Transverse colon (tissue), 4 donors: ENCODE data around the gene PIEZO1. TPM values are rescaled to one million over a fixed set of nuclear protein-coding genes. Genes with fewer than 3 reads are reported as not detected.

Experiments
- DNase-seq: peaks from one replicate; pipeline ENCODE4 v3.0.0-alpha.2; 2019
- H3K27ac ChIP-seq, 4 donors: fragments of 200-600 bp; sonication (generic); 2 replicates each; pipeline ENCODE4 v1.5.1; 2016 to 2018; ENCODE audit warnings: inconsistent platforms in 4 of 4
- H3K27me3 ChIP-seq: fragments of 200-600 bp; sonication (generic); 2 replicates; pipeline ENCODE4 v1.5.1; 2017; ENCODE audit warnings: inconsistent platforms
- H3K36me3 ChIP-seq, 4 donors: fragments of 200-600 bp; sonication (generic); 2 replicates each; pipeline ENCODE4 v1.5.1; 2017 to 2019; ENCODE audit warnings: inconsistent platforms in 4 of 4
- H3K4me1 ChIP-seq, 4 donors: fragments of 200-600 bp; sonication (generic); 2 replicates each; pipeline ENCODE4 v1.5.1; 2017 to 2020; ENCODE audit warnings: inconsistent platforms in 4 of 4
- H3K4me3 ChIP-seq, 4 donors: fragments of 200-600 bp; sonication (generic); 1 replicate in 1 of 4; 2 replicates in 3 of 4; pipeline versions ENCODE4 v1.5.1 to v1.6.1; 2017 to 2019; ENCODE audit warnings: inconsistent platforms in 4 of 4
- H3K9me3 ChIP-seq, 2 donors: fragments of 200-600 bp; sonication (generic); 2 replicates each; pipeline ENCODE4 v1.5.1; 2017 to 2019; ENCODE audit warnings: inconsistent platforms in 2 of 2
- EP300 ChIP-seq: sonication (generic); formaldehyde crosslinking; IDR thresholded peaks from one replicate; pipeline ENCODE4 v1.6.1; 2017; ENCODE audit warnings: antibody characterized with exemption, low read depth
- POLR2A ChIP-seq: fragments of 450-650 bp; IDR thresholded peaks from one replicate; pipeline ENCODE4 v1.6.1; 2016; ENCODE audit warnings: antibody characterized with exemption, mild to moderate bottlenecking, moderate library complexity
- POLR2AphosphoS5 ChIP-seq, 3 donors: sonication (generic); formaldehyde crosslinking; IDR thresholded peaks; one replicate each; pipeline ENCODE4 v1.6.1; 2016; ENCODE audit warnings: antibody characterized with exemption in 3 of 3
- WGBS, 2 donors: methylation state at CpG; one replicate each; pipeline ENCODE4 v1.1.5; 2018; ENCODE audit warnings: low coverage in 1 of 2; 5-methylcytosine and 5-hydroxymethylcytosine counted together
- in situ Hi-C, 4 donors: fragments of 200-750 bp; cut with MboI; loops; one replicate each; pipeline versions ENCODE4 v1.15.0 to v1.15.1; 2017; ENCODE audit warnings: low sequenced_read_pairs in 3 of 4, low pct_ligation_motif_present in 1 of 4, low pct_unique_long_range_greater_than_20kb in 1 of 4
- intact Hi-C: fragments of 100-400 bp; cut with DNase I; formaldehyde crosslinking; loops from one replicate; pipeline ENCODE4 v1.15.1; 2023; ENCODE audit warnings: low total_unique reads
- total RNA-seq, 4 donors: library from RNA; depleted of rRNA; stranded (reverse); fragments of >200 nt; gene quantifications; one replicate each; pipeline ENCODE4 v1.1.0, GENCODE V29; 2016
- TF ChIP-seq, protein P1 (sequence below), 5 experiments: fragments of 200-600 bp in 3 of 5; fragments of 450-650 bp in 2 of 5; sonication (generic) in 3 of 5; IDR thresholded peaks; 1 replicate in 2 of 5; 2 replicates in 3 of 5; pipeline ENCODE4 v1.5.1; 2016 to 2017; ENCODE audit warnings: antibody characterized with exemption in 5 of 5, inconsistent platforms in 3 of 5, mild to moderate bottlenecking in 2 of 5, moderate library complexity in 1 of 5

The PIEZO1 gene
- total RNA-seq, 4 donors from 2014 or later = 133 to 546 (median 179) TPM

GRCh38 chr16:88742896-88743605, 42.0 kb downstream of the PIEZO1 start:
- Histone ChIP-seq H3K27me3 (no peaks in the 10 kb centered on the region), H3K36me3 (peaks cover 0 to 5% (median 0%) of the 10 kb centered on the region in 4 donors), H3K4me3 (no peak overlapping the region), H3K9me3 (no peaks in the 10 kb centered on the region), H3K4me1 (peaks cover 21 to 35% (median 29%) of the 10 kb centered on the region in 4 donors), H3K27ac (peak overlapping the region in 1 of 4 donors; percentile 45)
- DNase-seq = peak; percentile 44
- WGBS, 2 donors = 84% methylated on average over 9 of the region's 19 CpGs; no CpG with 5 or more reads in 1 of the 2 donors
- intact Hi-C loops (loop anchor here (5.0 kb wide), 1 partner anchor 44 kb away; the partner anchor contains the start of gene PIEZO1), in situ Hi-C loops (loop anchor here in 1 of 4 donors (25.0 kb wide), 1 partner anchor 469 kb away; the partner anchor contains the start of genes SLC22A31 and ZNF778)
- TF ChIP-seq POLR2AphosphoS5 (IDR thresholded peaks at IDR 0.05) = no peak
- TF ChIP-seq EP300 = no peak
- TF ChIP-seq POLR2A = no peak
- TF ChIP-seq, protein P1, sequence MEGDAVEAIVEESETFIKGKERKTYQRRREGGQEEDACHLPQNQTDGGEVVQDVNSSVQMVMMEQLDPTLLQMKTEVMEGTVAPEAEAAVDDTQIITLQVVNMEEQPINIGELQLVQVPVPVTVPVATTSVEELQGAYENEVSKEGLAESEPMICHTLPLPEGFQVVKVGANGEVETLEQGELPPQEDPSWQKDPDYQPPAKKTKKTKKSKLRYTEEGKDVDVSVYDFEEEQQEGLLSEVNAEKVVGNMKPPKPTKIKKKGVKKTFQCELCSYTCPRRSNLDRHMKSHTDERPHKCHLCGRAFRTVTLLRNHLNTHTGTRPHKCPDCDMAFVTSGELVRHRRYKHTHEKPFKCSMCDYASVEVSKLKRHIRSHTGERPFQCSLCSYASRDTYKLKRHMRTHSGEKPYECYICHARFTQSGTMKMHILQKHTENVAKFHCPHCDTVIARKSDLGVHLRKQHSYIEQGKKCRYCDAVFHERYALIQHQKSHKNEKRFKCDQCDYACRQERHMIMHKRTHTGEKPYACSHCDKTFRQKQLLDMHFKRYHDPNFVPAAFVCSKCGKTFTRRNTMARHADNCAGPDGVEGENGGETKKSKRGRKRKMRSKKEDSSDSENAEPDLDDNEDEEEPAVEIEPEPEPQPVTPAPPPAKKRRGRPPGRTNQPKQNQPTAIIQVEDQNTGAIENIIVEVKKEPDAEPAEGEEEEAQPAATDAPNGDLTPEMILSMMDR (IDR thresholded peaks at IDR 0.05) = no peak

DNA sequence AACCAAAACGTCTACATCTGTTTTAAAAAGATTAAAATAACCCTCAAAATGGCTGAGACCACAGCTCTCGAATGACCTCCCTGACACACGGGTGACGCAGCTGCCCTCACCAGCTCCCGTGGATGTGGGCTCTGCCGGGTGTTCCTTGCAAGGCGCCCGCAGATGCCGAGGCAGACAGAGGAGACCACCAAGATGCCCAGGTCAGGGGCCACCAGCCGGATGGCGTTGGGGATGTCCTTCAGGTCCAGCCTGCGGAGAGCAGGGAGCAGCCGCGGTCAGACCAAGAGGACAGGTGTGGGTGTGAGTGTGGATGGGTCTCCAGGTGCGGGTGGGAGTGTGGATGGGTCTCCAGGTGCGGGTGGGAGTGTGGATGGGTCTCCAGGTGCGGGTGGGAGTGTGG, 43.7 kb downstream of the PIEZO1 start:
- no peak overlapping the region for H3K4me3 ChIP-seq
- 60 to 90% methylated on average over 1 to 17 of the region's 17 CpGs for WGBS, 2 donors
- H3K36me3 ChIP-seq = peaks cover 0 to 5% (median 0%) of the 10 kb centered on the region in 4 donors
- intact Hi-C loops = loop anchor here (5.0 kb wide), 1 partner anchor 46 kb away; the partner anchor contains the start of gene PIEZO1
- DNase-seq = no peak
- TF ChIP-seq POLR2AphosphoS5 (IDR thresholded peaks at IDR 0.05) (no peak), EP300 (no peak), POLR2A (no peak)
- TF ChIP-seq, protein P1 (IDR thresholded peaks at IDR 0.05) = no peak
- H3K27ac ChIP-seq = no peak overlapping the region
- in situ Hi-C loops = loop anchor here in 1 of 4 donors (25.0 kb wide), 1 partner anchor 471 kb away; the partner anchor contains the start of genes SLC22A31 and ZNF778
- no peaks in the 10 kb centered on the region for H3K27me3 ChIP-seq
- H3K4me1 ChIP-seq = peaks cover 16 to 36% (median 25%) of the 10 kb centered on the region in 4 donors
- H3K9me3 ChIP-seq = no peaks in the 10 kb centered on the region

DNA sequence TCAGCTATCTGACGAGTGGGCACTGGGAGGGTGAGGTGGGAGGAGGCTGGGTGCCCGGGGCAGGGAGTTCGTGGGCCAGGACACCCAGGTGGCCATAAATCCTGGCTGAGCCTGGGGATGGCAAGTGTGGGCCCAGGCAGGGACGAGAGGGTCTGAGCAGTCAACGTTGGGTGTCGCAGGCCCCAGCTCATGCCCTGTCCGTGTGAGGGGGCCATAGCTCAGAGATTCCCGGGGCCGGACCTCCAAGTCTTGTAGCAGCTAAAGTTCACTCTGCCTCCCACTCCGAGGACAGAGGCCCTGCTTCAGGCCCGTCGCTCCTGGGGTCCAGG, 44.3 kb downstream of the PIEZO1 start:
- DNase-seq = no peak
- H3K4me3 ChIP-seq = no peak overlapping the region
- TF ChIP-seq EP300 (no peak), POLR2AphosphoS5 (IDR thresholded peaks at IDR 0.05) (no peak), POLR2A (no peak)
- TF ChIP-seq, protein P1 (IDR thresholded peaks at IDR 0.05) = no peak
- no peak overlapping the region for H3K27ac ChIP-seq
- peaks cover 13 to 30% (median 19%) of the 10 kb centered on the region in 4 donors for H3K4me1 ChIP-seq
- intact Hi-C loops (loop anchor here (5.0 kb wide), 1 partner anchor 47 kb away; the partner anchor contains the start of gene PIEZO1), in situ Hi-C loops (loop anchor here in 1 of 4 donors (25.0 kb wide), 1 partner anchor 472 kb away; the partner anchor contains the start of genes SLC22A31 and ZNF778)
- H3K36me3 ChIP-seq = peaks cover 0 to 5% (median 0%) of the 10 kb centered on the region in 4 donors
- 86% methylated on average over 12 of the region's 12 CpGs; no CpG with 5 or more reads in 1 of the 2 donors for WGBS, 2 donors
- no peaks in the 10 kb centered on the region for H3K27me3 ChIP-seq
- no peaks in the 10 kb centered on the region for H3K9me3 ChIP-seq

DNA sequence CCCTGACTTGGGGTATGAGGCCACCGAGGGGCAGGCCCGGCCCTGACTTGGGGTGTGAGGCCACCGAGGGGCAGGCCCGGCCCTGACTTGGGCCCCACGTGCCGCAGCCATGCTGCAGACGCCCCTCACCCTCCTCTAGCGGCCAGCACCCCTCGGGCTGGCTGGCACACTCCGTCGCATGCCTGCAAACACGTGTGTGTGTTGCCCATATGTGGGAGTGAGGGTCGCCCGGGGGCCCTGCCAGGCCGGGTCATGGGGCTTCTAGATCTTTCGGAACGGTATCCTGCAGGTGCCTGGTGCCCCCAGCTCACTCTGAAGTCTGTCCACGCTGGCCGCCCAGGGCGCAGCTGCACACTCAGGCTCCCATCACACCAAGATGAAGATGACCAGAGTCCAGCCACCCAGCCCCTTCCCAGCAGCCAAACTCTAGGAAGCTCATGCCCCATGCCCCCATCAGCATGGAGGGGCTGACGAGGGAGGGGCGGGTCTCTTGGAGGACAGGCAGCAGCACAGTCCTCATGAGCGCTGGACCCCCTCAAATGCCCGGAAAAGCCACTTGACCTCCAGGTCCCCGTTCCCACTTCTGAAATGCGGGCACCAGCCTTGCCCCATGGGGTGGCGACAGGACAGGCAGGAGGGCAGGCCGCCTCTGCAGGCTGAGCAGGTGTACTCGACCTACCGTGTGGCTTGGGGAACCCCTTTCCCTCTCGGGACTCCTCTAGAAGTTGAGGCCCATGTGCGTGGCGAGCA, 44.9 kb downstream of the PIEZO1 start:
- no peaks in the 10 kb centered on the region for H3K27me3 ChIP-seq
- in situ Hi-C loops = loop anchor here in 1 of 4 donors (25.0 kb wide), 1 partner anchor 472 kb away; the partner anchor contains the start of genes SLC22A31 and ZNF778

More for the DNA sequence above, 44.9 kb downstream of the PIEZO1 start:
- intact Hi-C loops = loop anchor here (5.0 kb wide), 1 partner anchor 47 kb away; the partner anchor contains the start of gene PIEZO1
- Histone ChIP-seq H3K36me3 (peaks cover 0 to 5% (median 0%) of the 10 kb centered on the region in 4 donors), H3K9me3 (no peaks in the 10 kb centered on the region), H3K27ac (no peak overlapping the region), H3K4me1 (peaks cover 13 to 27% (median 18%) of the 10 kb centered on the region in 4 donors), H3K4me3 (no peak overlapping the region)
- no peak for DNase-seq
- 93% methylated on average over 15 of the region's 33 CpGs; no CpG with 5 or more reads in 1 of the 2 donors for WGBS, 2 donors
- TF ChIP-seq POLR2AphosphoS5 (IDR thresholded peaks at IDR 0.05) = no peak
- TF ChIP-seq, protein P1 (IDR thresholded peaks at IDR 0.05) = no peak
- no peak for TF ChIP-seq EP300
- no peak for TF ChIP-seq POLR2A
